NCI-H1092 treated with DMSO at 0.1 percent for 48 hours (cell line): ENCODE measurements around the gene DIO2.
A peak's percentile ranks its signal among the peaks of the same experiment; 100 is the strongest.

Experiments
- DNase-seq: peaks from one replicate; lab custom pipeline; 2025; lab: John Stamatoyannopoulos, UW

The DIO2 gene

GRCh38 chr14:80211153-80212022 is at the start of gene DIO2:
Gene DIO2, minus strand, starts transcription at chr14:80211504. Its CDS starts 32 bp downstream, at chr14:80211472.
- no peak for DNase-seq

- no peak for DNase-seq
Observed at GRCh38 chr14:80260645-80261044, 49.3 kb upstream of the DIO2 start.

GRCh38 chr14:80239631-80240030 is 28.3 kb upstream of the DIO2 start:
- DNase-seq: no peak

GRCh38 chr14:80237143-80237542 is 25.8 kb upstream of the DIO2 start:
- DNase-seq: no peak

- DNase-seq: no peak
Observed at GRCh38 chr14:80233470-80234089, 22.3 kb upstream of the DIO2 start.

GRCh38 chr14:80231702-80232101 is 20.4 kb upstream of the DIO2 start:
- no peak for DNase-seq

GRCh38 chr14:80223696-80224465 is 12.6 kb upstream of the DIO2 start:
- no peak for DNase-seq

GRCh38 chr14:80216818-80217217 is 5.5 kb upstream of the DIO2 start:
- DNase-seq: no peak

GRCh38 chr14:80215756-80216581 is 4.7 kb upstream of the DIO2 start:
- peak; percentile 10 for DNase-seq

- no peak for DNase-seq
Observed at GRCh38 chr14:80215081-80215480, 3.8 kb upstream of the DIO2 start.

GRCh38 chr14:80213602-80214001 is 2.3 kb upstream of the DIO2 start:
- DNase-seq: no peak

GRCh38 chr14:80212023-80212397 is 706 bp upstream of the DIO2 start:
- no peak for DNase-seq

- no peak for DNase-seq
Observed at GRCh38 chr14:80208461-80208860, 2.8 kb downstream of the DIO2 start.

- DNase-seq: no peak
Observed at GRCh38 chr14:80206351-80207080, 4.8 kb downstream of the DIO2 start.

GRCh38 chr14:80202888-80203562 is 8.3 kb downstream of the DIO2 start:
- no peak for DNase-seq

GRCh38 chr14:80200093-80200492 is 11.2 kb downstream of the DIO2 start:
- no peak for DNase-seq

GRCh38 chr14:80188571-80188970 is 22.7 kb downstream of the DIO2 start:
- no peak for DNase-seq

GRCh38 chr14:80186301-80186800 is 25.0 kb downstream of the DIO2 start:
- no peak for DNase-seq

GRCh38 chr14:80176893-80177292 is 34.4 kb downstream of the DIO2 start:
- DNase-seq: no peak

GRCh38 chr14:80172375-80173051 is 38.8 kb downstream of the DIO2 start:
- DNase-seq: no peak
